ENCODE results near the gene GPR156.
"Not testable (repeated sequence)": the region's sequence is repeated elsewhere in the genome, so short reads cannot be mapped to it uniquely, and the experiment has no call there.

DNA sequence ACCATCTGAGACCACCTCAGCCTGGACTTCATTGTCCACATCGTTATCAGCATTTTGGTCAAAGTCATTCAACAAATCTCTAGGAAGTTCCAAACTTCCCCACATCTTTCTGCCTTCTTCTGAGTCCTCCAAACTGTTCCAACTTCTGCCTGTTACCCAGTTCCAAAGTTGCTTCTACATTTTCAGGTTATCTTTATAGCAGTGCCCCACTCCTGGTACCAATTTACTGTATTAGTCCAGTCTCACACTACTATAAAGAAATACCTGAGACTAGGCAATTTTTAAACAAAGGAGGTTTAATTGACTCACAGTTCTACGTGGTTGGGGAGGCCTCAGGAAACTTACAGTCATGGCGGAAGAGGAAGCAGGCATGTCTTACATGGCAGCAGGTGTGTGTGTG, 129.3 kb downstream of the GPR156 start:
- not testable (repeated sequence) for TF ChIP-seq CHD4 (IDR thresholded peaks at IDR 0.05; ENCODE audit: borderline replicate concordance); EP300 (IDR thresholded peaks at IDR 0.05); NPAS2 (CRISPR knock-in tag; IDR thresholded peaks at IDR 0.05; ENCODE audit: borderline replicate concordance); POLR2A (IDR thresholded peaks at IDR 0.05; ENCODE audit: low read length); MYC (IDR thresholded peaks at IDR 0.05; ENCODE audit: borderline replicate concordance, low read length); RFX5 (IDR thresholded peaks at IDR 0.05); MAFK (IDR thresholded peaks at IDR 0.05; ENCODE audit: partially characterized antibody); HOXA7 (CRISPR knock-in tag; IDR thresholded peaks at IDR 0.05); ZNF302 (CRISPR knock-in tag; IDR thresholded peaks at IDR 0.05)
- TF ChIP-seq, protein P1, sequence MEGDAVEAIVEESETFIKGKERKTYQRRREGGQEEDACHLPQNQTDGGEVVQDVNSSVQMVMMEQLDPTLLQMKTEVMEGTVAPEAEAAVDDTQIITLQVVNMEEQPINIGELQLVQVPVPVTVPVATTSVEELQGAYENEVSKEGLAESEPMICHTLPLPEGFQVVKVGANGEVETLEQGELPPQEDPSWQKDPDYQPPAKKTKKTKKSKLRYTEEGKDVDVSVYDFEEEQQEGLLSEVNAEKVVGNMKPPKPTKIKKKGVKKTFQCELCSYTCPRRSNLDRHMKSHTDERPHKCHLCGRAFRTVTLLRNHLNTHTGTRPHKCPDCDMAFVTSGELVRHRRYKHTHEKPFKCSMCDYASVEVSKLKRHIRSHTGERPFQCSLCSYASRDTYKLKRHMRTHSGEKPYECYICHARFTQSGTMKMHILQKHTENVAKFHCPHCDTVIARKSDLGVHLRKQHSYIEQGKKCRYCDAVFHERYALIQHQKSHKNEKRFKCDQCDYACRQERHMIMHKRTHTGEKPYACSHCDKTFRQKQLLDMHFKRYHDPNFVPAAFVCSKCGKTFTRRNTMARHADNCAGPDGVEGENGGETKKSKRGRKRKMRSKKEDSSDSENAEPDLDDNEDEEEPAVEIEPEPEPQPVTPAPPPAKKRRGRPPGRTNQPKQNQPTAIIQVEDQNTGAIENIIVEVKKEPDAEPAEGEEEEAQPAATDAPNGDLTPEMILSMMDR (IDR thresholded peaks at IDR 0.05) = not testable (repeated sequence)
- TF ChIP-seq, protein P2, sequence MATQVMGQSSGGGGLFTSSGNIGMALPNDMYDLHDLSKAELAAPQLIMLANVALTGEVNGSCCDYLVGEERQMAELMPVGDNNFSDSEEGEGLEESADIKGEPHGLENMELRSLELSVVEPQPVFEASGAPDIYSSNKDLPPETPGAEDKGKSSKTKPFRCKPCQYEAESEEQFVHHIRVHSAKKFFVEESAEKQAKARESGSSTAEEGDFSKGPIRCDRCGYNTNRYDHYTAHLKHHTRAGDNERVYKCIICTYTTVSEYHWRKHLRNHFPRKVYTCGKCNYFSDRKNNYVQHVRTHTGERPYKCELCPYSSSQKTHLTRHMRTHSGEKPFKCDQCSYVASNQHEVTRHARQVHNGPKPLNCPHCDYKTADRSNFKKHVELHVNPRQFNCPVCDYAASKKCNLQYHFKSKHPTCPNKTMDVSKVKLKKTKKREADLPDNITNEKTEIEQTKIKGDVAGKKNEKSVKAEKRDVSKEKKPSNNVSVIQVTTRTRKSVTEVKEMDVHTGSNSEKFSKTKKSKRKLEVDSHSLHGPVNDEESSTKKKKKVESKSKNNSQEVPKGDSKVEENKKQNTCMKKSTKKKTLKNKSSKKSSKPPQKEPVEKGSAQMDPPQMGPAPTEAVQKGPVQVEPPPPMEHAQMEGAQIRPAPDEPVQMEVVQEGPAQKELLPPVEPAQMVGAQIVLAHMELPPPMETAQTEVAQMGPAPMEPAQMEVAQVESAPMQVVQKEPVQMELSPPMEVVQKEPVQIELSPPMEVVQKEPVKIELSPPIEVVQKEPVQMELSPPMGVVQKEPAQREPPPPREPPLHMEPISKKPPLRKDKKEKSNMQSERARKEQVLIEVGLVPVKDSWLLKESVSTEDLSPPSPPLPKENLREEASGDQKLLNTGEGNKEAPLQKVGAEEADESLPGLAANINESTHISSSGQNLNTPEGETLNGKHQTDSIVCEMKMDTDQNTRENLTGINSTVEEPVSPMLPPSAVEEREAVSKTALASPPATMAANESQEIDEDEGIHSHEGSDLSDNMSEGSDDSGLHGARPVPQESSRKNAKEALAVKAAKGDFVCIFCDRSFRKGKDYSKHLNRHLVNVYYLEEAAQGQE (IDR thresholded peaks at IDR 0.05) = not testable (repeated sequence)
- TF ChIP-seq, protein P3, sequence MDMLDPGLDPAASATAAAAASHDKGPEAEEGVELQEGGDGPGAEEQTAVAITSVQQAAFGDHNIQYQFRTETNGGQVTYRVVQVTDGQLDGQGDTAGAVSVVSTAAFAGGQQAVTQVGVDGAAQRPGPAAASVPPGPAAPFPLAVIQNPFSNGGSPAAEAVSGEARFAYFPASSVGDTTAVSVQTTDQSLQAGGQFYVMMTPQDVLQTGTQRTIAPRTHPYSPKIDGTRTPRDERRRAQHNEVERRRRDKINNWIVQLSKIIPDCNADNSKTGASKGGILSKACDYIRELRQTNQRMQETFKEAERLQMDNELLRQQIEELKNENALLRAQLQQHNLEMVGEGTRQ (IDR thresholded peaks at IDR 0.05) = not testable (repeated sequence)

All from A549 (cell line).